Ramos (cell line): Measurements from ENCODE around the gene SLC32A1.

Source experiments
- in situ Hi-C: fragments of 300-500 bp; cut with MboI; formaldehyde crosslinking; loops from one replicate; pipeline ENCODE4 v1.14.3; 2022; ENCODE audit warnings: low sequenced_read_pairs; ENCODE audit not compliant: unreplicated experiment

The SLC32A1 gene

DNA sequence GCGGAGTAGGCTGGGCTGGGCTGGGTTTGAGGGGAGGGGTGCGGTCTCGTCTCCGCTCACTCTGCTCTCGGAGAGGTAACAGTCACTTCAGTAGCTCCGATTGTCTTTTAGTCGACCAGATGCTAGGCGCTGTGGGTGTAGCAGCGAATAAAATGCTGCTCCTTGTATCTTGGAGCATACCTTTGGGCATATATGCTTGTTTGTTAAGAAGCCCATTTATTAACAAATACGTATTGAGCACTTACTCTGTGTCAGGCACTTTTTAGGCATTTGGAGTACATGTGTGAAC, 24.5 kb downstream of the SLC32A1 start:
- in situ Hi-C loops, result no loop called here

DNA sequence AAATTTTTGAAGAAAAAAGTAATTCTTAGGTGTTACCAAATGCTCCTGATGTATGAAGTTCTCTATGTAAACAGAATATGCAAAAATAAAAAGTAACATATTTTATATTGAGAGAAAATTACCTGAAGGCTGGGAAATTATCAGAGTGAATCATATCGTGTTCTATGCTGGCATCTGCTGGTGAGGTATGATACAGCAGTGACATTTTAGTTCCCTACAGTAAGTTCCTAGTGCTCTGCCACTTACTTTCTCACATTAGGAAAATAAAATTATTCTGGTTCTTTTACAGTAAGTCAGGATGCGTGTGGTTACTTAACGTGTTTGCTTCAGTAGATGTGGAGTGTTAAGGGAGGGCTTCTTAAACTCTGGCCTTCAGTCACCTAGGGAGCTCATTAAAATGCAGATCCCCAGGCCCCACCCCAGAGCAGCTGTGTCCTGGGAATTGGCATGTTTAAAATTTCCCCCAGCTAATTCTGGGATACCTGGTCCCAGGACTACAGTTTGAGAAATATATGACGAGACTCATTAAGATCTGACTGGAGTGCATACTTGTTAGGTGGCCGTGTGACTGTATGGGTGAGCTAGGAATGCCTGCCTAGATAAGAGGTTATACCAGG, 27.2 kb downstream of the SLC32A1 start:
- in situ Hi-C loops, result no loop called here

DNA sequence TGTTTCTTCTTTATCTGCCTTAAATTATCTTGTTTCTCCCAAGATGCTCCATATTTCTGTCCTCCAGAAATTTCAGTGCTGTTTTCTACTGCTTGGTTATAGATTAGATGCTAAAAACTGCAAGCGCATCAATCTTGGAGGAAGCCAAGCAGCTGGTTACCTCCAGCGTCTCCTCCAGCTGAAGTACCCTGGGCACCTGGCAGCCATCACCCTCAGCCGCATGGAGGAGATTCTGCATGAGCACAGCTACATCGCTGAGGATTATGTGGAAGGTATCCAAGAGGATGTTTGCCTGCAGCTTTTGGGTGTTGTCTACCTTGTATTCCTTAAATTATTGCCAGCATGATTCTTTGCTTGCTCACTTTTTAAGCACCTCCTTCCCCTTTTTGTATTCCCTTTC, 27.7 kb downstream of the SLC32A1 start:
- in situ Hi-C loops, result no loop called here

DNA sequence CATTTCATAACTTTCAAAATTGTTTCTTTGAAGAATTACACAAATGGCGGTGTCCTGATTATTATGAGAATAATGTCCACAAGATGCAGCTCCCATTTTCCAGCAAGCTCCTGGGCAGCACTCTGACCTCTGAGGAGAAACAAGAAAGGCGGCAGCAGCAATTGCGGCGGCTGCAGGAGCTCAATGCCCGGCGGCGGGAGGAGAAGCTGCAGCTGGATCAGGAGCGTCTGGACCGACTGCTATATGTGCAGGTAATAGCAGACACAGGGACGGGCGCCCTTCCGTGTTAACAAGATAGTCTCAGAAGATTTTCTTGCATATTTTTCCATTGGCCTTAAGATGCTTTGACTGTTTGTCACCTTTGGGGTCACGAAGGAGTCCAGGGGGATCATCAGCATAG, 30.6 kb downstream of the SLC32A1 start:
- in situ Hi-C loops, result no loop called here

DNA sequence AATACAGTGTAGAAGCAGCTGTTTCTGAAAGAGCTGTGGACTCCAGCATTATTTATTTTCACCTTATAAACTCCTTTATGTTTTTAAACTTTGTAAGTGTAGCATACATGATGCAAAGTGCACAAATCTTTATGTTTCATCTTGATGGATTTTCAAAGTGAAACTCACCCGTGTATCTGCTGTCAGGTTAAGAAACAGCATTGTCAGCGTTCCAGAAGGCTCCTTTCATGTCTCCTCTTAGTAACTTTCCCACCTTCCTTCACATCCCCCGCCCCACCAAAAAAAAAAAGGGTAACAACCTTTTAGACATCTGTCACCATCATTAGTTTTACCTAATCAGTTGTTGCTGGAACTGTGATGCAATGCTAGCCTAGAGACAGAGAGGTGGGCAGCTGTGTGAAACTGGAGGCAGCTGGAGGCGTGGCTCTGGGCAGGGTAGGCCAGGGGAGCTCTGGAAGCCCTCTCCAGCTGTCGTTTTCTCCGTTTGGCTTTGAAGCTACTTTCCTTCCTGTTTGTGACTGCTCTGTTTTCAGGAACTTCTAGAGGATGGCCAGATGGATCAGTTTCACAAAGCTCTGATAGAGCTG, 31.1 kb downstream of the SLC32A1 start:
- in situ Hi-C loops, result no loop called here

DNA sequence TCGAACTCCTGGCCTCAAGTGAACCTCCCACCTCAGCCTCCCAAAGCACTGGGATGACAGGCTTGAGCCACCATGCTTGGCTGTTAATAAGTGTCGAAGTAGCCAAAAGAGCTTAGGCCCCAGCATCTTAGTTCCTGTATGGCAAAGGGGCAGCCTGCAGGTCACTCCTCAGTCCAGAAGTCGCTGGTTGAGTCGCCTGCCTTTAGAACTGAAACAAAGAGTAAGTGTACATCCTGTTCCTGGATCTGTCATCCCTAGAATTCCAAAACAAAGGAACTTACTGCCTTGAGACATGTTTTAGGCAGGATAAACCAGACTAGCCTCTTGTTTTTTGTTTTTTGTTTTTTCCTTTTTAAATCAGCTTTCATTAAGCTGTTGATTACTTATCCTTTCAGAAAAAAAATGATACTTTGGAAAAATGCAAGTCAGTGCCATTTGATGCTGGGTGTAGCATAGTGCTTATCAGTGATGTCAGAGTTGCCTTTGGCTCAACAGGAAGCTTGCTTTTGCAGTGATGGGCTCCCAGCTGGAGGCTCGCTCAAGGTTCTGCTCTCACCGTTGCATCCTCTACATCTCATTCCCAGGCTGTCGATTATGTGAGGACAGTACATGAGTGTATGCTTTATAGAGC, 33.0 kb downstream of the SLC32A1 start:
- in situ Hi-C loops, result no loop called here

DNA sequence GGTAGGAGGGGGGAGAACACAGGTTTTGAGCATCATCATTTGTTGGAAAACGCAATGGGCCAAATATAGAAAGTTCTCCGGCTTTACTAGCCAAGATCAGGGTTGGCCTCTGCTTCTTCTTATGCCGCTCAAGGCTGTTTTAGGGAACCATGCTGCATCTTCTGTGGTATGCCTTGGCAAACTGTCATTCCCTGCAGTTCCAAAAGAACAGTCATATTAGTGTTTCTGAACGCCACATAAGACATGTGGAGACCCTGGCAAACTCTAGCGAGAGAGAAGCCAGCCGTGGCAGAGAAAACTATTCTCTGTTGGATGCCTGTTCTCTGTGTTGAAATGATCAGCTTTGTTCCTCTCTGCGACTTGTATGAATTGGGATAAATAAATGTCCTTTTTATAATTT, 34.8 kb downstream of the SLC32A1 start:
- in situ Hi-C loops, result no loop called here

DNA sequence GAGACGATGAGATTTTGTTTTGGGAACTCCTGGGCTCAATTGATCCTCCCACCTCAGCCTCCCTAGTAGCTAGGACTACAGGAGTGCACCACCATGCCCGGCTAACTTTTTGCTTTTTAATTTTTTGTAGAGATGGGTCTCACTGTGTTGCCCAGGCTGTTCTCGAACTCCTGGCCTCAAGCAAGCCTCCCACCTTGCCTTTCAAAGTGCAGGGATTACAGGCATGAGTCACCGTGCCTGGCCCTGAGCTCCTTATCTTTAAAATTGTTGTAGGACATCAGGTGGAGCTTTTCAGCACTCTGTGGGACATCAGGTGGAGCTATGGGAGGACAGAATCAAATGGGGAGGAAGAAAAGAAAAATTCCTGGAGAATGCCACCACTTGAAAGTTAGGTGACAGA, 36.7 kb downstream of the SLC32A1 start:
- in situ Hi-C loops, result no loop called here

DNA sequence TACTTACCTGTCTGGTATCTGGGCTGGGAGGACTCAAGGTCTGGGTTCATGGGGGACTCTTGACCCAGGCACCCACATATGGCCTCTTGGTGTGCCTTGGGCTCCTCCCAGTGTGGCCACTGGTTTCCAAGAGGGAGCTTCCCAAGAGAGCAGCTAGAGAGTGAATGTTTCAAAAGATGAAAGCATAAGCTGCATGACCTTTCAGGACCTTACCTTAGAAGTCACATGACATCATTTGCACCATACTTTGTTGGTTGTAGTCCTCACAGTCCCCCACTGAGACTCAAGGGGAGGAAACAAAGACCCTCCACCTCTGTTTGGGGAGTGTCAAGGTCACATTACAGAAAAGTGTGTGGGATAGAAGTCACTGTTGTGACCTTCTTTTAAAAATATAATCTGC, 37.9 kb downstream of the SLC32A1 start:
- in situ Hi-C loops, result no loop called here

DNA sequence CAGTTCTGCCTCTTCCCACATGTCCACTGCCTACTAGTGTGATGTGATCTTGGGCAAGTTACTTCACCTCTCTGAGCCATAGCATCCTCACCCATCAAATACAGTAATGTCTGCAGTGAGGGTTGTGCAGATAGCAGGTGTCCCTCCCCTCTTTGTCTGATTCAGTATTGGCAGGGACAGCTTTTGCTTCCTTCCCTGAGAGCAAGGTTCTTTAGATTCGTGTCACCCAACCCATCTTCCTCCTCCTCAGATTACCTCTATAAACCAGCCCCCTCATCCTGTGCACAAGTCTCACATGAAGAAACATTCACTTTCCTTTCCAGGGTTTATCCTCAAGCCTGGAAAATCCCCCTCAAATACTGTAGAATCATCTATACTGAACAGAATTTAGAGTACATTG, 39.3 kb downstream of the SLC32A1 start:
- in situ Hi-C loops, result no loop called here

DNA sequence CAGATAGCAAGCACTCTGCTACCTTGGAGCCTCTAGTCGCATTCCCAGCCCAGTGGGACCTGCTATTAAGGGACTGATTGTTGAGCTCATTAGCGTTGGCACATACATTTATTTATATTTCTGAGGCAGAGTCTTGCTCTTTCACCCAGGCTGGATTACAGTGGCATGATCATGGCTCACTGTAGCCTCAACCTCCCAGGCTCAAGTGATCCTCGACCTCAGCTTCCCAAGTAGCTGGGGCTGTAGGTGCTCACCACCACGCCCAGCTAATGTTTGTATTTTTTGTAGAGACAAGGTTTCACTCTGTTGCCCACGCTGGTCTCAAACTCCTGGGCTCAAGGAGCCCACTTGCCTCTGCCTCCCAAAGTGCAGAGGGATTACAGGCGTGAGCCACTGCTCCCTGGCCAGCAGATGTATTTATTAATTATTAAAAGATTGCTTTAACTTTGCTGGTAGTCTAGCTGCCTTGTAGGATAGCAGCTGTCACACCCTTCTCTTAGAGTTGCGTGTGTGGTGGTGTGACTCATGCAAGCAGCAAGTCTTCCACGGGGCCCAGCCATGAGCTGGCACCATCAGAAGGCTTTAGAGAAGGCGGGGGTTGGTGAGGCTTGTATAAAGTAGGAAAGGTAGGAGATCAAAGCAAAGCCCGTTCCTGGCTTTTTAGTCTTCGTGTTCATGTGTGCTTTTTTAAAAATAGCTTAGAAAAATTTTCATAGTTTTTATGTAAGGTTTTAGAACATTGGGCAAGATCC, 40.5 kb downstream of the SLC32A1 start:
- in situ Hi-C loops, result no loop called here

DNA sequence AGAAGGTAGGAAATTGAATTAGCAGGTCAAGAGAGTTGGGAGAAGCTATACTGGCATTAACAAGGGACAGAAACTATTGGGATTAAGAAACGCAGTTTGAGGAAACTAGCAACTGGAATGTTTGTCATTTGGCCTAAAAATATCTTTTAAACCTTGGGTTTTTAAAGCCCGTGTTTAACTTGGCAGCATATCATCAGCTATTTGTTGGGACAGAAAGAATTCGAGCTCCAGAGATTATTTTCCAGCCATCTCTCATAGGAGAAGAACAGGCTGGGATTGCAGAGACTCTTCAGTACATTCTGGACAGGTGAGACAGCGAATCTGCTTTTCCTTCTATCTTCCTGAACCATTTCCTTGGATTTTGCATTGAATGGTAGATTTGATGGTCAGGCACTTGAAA, 41.8 kb downstream of the SLC32A1 start:
- in situ Hi-C loops, result no loop called here

DNA sequence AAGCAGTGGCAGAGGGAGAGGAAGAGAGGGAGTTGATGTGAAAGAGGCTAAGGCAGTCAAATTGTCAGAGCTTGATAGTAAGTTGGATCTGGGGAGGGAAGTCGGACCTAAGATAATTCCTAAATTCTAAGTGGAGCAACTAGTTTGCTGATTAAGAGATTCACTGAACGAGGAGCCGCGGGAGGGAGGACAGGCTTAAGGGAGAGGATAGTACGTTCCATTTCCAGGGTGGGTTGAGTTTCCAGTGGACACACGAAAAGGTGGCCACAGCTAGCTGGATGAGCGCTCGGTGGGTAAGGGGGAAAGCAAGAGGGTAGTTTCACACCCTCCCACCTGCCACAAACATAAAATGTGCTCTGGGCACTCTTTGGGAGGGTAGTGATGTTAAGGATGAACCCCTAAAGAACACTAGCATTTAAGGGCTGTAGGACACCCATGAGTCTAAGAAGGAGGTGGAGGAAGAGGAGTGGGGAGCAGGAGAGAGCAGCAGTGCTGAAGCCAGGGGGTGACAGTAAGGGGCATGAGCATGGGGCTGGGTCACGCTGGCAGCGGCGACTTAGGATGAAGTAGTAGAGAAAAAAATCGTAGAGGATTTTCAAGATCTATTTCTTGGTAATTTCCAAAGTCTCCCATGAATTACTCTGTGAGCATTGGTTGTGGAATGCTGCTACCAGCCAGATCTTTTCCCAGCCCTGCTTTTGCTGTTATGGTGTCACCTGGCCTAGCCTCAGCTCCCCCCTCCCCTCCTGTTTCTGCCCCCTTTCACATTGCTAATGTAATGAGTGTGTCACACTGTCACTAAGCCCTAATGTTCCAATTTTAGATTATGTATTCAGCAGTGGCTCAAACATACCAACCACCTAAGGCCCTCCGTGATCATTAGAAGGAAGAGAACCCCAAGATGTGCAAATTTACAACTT, 45.4 kb downstream of the SLC32A1 start:
- in situ Hi-C loops, result no loop called here

DNA sequence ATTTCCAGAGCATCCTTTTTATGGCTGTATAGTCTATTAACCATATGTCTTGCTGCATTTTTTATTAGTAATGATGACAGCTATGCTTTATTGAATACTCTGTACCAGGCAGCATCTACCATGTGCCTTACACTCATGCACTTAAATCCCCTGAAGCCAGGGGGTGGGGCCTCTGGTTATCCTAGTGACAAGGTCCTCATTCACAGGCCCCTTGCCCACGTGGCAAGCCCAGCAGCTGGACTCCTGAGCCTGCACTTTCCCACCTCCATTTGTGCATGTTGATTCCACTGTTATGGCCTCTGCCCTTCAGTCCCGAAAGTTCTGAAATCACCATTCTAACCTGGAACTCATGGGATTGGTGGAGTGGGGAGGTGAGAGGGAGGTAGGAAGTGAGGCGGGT, 46.3 kb downstream of the SLC32A1 start:
- in situ Hi-C loops, result no loop called here

DNA sequence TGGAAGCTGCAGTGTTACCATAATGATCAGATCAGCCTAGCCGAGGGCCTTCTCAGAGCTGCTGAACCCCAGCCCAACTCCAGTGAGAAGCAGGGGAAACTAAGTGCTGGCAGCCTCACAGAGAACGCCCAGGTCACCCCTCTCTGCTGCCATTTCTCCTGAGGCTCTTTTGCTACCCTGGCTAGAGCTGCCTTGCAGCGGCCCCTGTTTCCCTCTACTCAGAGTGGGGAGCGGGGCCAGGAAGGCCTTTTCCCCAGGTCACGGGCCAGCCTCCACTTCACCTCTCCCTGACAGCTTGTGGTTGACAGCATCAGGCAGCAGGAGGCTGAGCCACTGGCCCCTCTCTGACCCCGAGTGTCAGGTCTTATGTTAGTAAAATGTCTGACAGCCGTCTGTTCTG, 46.7 kb downstream of the SLC32A1 start:
- in situ Hi-C loops, result no loop called here

DNA sequence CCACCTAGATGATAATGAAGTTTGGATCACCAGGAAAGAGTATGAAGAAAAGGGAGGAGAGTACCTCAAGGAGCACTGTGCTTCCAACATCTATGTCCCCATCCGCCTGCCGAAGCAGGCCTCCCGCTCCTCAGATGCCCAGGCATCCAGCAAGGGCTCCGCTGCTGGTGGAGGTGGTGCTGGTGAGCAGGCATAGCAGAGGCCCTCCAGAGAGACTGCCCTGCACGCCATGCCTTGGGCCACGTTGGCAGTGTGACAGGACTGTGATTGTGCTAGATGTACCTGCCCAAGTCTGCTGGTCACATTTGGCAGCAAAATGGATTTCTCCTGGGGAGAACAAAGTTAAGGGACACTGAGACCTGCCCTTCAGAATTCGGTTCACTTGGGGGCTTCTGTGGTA, 47.3 kb downstream of the SLC32A1 start:
- in situ Hi-C loops, result no loop called here

DNA sequence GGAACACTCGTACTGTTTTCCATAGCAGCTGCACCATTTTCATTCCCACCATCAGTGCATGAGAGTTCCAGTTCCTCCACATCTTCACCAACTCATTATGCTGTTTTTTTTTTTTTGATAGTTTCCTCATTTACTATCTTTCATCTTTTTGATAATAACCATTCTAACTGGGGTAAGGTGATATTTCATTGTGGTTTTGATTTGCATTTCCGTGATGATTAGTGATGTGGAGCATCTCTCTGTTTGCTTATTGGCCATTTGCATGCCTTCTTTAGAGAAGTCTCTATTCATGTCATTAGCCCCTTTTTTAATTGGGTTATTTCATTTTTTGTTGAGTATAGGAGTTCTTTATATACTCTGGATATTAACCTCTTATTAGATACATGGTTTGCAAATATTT, 49.9 kb downstream of the SLC32A1 start:
- in situ Hi-C loops, result no loop called here

DNA sequence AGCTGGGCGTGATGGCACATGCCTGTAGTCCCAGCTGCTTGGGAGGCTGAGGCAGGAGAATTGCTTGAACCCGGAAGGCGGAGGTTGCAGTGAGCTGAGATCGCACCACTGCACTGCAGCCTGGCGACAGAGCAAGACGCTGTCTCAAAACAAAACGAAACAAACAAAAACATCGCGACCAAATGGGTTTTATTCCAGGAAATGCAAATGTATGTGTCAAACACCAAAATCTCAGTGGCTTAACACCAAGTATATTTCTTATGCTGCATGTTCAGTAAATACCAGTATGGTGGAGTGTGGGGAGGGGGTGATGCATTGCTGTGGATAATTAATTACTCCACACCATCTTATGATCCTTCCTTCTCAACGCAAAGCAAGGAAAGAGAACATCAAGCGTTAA, 52.1 kb downstream of the SLC32A1 start:
- in situ Hi-C loops, result no loop called here
